Muscle layer of colon (tissue), 2 donors: Measurements from ENCODE around the gene HOXA11.

ENCODE experiments used
- H3K27ac ChIP-seq: one replicate; pipeline ENCODE4 v1.7.0; 2013; ENCODE audit warnings: low read depth, mild to moderate bottlenecking, low read length, moderate library complexity
- H3K27me3 ChIP-seq, 2 donors: one replicate each; pipeline ENCODE4 v1.7.0; 2013; ENCODE audit warnings: low read length in 2 of 2, mild to moderate bottlenecking in 2 of 2; ENCODE audit not compliant: insufficient read depth in 2 of 2, control insufficient read depth in 1 of 2
- H3K36me3 ChIP-seq: one replicate; pipeline ENCODE4 v1.7.0; 2013; ENCODE audit warnings: mild to moderate bottlenecking, low read length; ENCODE audit not compliant: insufficient read depth
- H3K4me1 ChIP-seq: one replicate; pipeline ENCODE4 v1.7.0; 2013; ENCODE audit warnings: mild to moderate bottlenecking, low read length; ENCODE audit not compliant: insufficient read depth
- H3K4me3 ChIP-seq, 2 donors: one replicate each; pipeline ENCODE4 v1.7.0; 2013; ENCODE audit warnings: low read length in 2 of 2, low read depth in 1 of 2, mild to moderate bottlenecking in 1 of 2, moderate library complexity in 1 of 2
- H3K9ac ChIP-seq: one replicate; pipeline ENCODE4 v1.7.0; 2013; ENCODE audit warnings: low read length
- H3K9me3 ChIP-seq: one replicate; pipeline ENCODE4 v1.7.0; 2013; ENCODE audit warnings: mild to moderate bottlenecking, low read length
- donor health status: abdominal sarcoma.
- donor health status: Adenocarcinoma of cecum.

The HOXA11 gene

DNA sequence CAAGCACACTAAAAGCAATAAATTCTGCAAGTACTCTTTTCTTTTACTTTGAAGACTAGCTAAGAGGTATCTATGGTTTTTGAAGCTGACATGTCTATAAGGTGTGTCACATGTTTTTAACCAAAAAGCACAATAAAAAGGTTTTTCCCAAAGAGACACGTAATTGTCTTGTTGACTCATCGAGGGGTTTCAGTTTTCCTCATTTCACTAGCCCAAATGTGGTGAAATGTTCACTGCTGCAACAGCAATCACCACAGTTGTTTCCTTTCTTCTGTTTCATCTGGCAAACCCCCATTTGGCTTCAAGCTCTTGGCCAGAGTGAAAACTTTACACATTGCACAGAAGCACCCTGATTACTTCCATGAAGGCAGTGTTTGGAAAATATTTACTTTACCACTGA lies 50.6 kb downstream of the HOXA11 start:
- peak overlapping the region; percentile 6 for H3K9ac ChIP-seq
- H3K4me1 ChIP-seq = peaks cover 78% of the 10 kb centered on the region
- no peaks in the 10 kb centered on the region for H3K27me3 ChIP-seq

DNA sequence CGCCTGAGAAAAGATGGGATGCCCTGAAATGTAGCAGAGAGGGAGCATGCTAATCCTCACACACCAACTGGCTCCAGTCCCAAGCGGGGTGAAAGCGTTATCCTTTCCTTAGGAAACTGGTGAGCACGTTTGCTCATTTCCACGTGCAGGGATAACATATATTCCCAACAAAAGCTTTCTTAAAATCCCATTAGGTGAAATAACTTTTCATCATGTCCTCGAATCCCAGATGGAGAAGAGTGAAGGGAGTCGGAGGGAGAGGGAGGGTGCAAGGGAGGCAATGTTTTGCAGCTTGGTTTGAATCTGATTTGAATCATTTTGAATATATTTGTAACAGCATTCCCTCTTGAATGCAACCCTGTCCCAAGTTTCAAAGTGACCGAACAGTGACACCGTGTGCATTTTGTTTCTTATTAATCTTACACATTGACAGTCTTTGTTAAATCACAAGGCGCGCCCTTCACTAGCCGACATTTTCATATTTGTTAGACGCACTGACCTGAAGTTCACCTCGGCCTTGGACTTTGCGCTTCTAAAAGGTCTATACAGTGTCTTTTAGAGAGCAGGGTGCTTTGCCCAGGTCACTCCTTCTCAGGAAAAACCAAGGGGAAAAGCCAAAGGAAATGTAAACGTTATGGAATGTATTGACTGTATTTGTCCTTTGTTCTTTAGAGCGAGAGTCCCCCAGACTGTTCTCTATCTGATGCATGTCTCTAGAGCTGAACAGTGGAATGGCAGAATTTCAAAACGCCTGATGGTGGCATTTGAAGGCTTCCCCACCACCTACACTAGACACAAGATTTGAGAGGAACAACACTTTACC lies 51.4 kb downstream of the HOXA11 start:
- Histone ChIP-seq H3K9me3 (no peaks in the 10 kb centered on the region), H3K4me3 (no peak overlapping the region), H3K27ac (peak overlapping the region; percentile 35), H3K9ac (peak overlapping the region; percentile 6), H3K27me3 (no peaks in the 10 kb centered on the region), H3K36me3 (no peaks in the 10 kb centered on the region), H3K4me1 (peaks cover 82% of the 10 kb centered on the region)

More for the DNA sequence above, 50.6 kb downstream of the HOXA11 start:
- peak overlapping the region; percentile 28 for H3K27ac ChIP-seq
- no peaks in the 10 kb centered on the region for H3K9me3 ChIP-seq
- no peak overlapping the region for H3K4me3 ChIP-seq
- H3K36me3 ChIP-seq = no peaks in the 10 kb centered on the region

- Histone ChIP-seq H3K27ac (peak overlapping the region; percentile 35), H3K9me3 (no peaks in the 10 kb centered on the region), H3K4me1 (peaks cover 82% of the 10 kb centered on the region), H3K4me3 (no peak overlapping the region), H3K27me3 (no peaks in the 10 kb centered on the region), H3K36me3 (no peaks in the 10 kb centered on the region), H3K9ac (no peak overlapping the region)
Measured at GRCh38 chr7:27132978-27133377, 52.1 kb downstream of the HOXA11 start.

DNA sequence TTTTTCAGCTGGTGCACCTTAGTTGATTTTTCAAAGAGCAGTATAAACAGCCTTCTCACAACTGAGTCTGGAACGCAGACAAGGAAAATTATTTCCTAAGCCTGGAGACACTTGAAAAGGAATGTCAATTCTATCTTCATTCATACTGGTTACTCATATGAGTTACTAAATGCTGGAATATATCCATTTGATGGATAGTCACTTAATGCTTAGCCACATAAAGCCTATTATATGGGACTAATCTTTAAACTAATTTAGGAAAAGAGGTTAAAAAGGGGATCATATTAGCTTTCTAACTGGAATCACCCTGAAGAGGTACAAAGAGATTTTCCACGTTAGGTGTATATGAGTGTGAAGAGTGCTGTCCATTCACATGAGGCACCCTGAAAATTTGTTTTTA lies 52.8 kb downstream of the HOXA11 start:
- Histone ChIP-seq H3K4me3 (no peak overlapping the region), H3K9ac (no peak overlapping the region), H3K27ac (peak overlapping the region; percentile 17), H3K4me1 (peaks cover 82% of the 10 kb centered on the region), H3K27me3 (no peaks in the 10 kb centered on the region), H3K36me3 (no peaks in the 10 kb centered on the region), H3K9me3 (no peaks in the 10 kb centered on the region)

DNA sequence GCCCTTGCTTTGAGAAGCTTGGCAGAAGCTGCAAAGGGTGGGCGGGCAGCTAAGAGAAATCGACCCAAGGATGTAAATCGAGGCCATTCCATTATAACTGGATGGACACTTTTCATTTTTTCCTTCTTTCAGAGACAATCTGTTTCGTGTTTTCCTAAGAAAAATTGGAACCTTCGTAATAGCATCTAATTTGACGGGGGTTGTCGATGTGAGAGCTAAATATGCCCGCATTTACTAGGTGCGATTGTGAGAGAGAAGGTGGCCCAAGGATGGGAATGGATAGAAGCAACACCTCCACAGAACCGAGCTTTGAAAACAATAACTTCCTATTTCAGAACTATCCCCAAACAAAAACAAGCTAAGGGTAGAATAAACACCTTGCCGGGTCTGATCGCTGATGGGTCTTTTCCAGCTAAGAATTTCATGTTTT lies 53.6 kb downstream of the HOXA11 start:
- H3K27me3 ChIP-seq = no peaks in the 10 kb centered on the region

More for the DNA sequence above, 53.6 kb downstream of the HOXA11 start:
- no peaks in the 10 kb centered on the region for H3K9me3 ChIP-seq
- peak overlapping the region; percentile 77 for H3K27ac ChIP-seq
- H3K4me1 ChIP-seq = peaks cover 82% of the 10 kb centered on the region
- no peaks in the 10 kb centered on the region for H3K36me3 ChIP-seq
- peak overlapping the region; percentile 69 to 75 for H3K4me3 ChIP-seq
- peak overlapping the region; percentile 79 for H3K9ac ChIP-seq
